GM21360 (cell line): ENCODE data around the gene ARID5B.

Source experiments
- ATAC-seq: cut with Tn5 transposase; IDR thresholded peaks from one replicate; pipeline ENCODE4 v1.9.1; 2021; ENCODE audit warnings: mild to moderate bottlenecking, moderate library complexity; ENCODE audit not compliant: unreplicated experiment

Gene ARID5B

DNA sequence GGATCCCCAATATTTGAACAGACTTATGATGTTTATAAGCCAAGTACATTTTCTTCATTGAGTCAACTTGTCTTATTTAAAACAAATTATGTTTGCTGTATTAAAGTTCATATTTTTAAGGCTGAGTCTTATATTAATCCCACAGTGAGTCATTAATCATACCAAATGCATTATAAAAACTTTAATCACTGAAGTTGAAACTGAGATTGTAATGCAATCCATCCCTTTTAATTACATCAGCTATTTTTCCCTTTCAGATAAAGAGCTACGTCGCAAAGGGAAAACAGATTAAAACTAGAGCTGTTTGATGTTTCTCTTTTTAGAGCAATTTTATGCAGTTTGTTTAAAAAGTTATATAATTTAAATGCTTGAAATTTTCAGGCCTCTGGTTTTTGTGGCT, 183.0 kb downstream of the ARID5B start:
- ATAC-seq, result no peak

DNA sequence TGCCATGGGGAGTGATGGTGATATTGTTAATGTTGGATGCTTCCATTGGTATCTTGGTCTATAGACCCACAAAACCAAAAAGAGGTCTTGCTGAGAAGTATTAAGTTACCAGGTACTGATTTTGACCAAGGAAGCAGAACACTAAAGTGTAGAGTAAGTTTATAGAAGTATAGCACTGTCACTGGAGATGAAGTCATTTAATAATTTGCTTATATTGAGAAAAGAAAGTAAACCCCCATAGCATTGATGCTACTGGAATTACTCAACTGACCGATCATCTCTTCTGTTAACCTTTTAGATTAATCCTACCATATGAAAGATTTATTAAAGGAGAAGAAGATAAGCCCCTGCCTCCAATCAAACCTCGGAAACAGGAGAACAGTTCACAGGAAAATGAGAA, 183.9 kb downstream of the ARID5B start:
- no peak for ATAC-seq

DNA sequence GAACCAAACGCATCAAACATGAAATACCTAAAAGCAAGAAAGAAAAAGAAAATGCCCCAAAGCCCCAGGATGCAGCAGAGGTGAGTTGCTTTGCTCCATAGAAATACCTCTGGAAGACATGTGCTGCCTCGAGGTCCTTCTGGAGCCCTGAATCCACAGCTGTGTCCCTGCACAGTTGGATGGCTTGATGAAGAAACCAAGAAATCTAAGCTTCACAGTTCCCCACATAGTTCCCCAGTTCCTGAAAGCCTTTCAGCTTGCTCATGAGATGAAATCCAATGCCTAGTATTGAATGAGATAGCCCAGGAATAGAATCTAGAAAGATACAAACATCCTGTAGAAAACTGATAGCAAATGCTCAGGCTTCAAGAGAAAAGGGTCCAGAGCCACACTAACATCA, 184.3 kb downstream of the ARID5B start:
- no peak for ATAC-seq

DNA sequence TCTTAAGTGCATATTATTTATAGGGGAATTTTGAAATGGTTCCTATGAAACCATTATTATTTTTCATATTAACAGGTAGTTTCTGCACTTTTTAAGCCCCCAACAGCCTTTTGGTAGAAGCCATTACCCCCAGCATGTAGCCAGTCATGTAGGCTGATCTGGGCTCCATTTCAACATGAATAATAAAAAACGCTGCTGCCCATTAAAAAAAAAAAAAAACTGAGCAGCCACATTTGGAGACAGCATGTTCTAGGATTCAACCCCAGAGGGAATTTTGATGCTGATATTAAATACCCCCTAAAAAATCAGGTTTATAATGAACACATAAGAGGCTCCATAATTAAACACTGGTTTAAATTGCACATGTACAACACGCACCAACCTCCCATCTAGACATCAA, 185.8 kb downstream of the ARID5B start:
- ATAC-seq, result no peak

DNA sequence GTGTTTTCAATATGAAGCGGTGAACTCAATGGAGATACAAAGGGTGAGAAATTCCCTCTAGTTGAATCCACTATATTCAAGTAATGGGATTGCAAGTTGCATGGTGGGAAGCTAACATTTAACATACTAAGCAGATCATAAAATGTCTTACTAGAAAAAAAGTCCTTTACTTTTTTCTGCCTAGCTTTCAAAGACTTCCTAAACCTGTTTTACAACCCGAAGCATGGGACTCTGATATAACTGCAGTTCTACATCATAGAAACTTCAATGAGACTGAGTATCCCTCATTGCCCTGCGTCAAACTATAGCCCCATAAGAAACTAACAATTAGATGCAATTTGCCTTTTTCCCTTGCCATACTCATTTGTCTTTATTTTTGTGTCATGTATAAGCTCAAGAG, 187.3 kb downstream of the ARID5B start:
- ATAC-seq, result no peak

GRCh38 chr10:62092301-62093030, 191.0 kb downstream of the ARID5B start:
- ATAC-seq, result no peak

GRCh38 chr10:62093863-62094291, 192.4 kb downstream of the ARID5B start:
- no peak for ATAC-seq

- no peak for ATAC-seq
These were observed 194.0 kb downstream of the ARID5B start for GRCh38 chr10:62095181-62096122.

DNA sequence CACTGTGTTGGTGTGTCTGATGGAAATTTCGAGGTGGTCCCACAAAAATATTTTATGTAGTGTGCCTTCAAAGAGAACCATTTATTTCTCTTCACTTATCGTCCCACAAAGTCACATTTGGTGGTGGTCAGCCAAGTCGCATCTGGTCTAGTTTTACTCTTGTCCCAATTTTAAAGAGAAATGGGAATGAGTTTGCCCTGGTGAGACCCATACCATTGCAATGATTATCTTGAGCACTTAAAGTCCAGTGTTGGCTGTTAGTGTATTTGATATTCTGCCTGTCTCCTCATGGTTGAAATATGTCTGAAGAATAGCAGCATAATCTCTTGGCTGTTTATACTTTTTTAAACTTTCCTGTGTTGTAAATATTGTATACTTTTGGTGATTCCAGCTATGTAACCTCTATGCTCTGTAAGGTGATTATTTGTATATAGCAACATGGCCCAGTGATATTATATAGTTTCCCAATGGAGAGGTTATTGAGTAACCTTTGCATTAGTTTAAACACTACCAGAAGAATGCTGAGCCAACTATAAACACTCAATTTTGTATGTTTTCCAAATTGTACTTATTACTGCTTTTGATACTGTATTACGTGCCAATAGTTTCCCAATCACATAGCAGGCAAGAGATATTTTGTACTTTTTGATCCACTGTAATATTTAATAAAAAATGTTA, 194.9 kb downstream of the ARID5B start:
- ATAC-seq, result no peak

GRCh38 chr10:62098278-62099121, 197.0 kb downstream of the ARID5B start:
- ATAC-seq, result no peak

DNA sequence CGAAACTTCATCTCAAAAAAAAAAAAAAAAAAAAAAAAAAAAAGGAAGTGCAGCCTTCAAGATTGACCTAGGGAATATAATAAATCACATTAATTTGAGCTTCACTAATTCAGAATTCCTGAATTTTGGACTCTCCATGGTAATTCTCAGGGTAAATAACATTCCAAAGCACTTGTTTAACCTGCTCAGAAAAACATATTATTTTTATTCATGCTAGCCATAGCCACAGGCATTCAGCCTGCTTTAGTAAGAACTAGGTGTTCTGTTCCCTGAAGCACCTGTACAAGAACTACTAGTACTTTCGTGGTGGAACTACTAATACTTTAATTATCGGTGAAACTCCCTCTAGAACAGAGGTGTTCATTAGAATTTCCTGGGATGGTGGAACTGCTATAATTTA, 197.8 kb downstream of the ARID5B start:
- ATAC-seq, result no peak

DNA sequence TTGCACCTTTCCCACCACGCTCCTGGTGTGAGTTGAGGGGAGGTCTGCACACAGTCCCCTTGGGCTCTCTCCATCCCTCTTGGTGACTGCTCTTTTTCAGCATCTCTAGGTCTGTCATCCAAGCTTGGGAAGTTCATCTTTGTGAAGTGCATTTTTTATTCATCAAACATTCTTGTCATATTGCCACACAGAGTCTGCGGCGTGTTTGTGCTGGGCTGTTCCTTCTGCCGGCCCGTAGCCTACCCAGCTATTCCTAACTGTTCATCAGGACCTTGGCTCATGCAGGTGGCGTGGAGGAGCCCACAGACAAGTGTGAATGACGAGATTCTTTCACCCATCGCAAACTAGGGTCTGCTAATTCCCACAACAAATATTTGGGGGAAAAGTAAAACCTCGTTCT, 202.4 kb downstream of the ARID5B start:
- ATAC-seq, result no peak

- no peak for ATAC-seq
These were observed 205.5 kb downstream of the ARID5B start for GRCh38 chr10:62106929-62107519.

DNA sequence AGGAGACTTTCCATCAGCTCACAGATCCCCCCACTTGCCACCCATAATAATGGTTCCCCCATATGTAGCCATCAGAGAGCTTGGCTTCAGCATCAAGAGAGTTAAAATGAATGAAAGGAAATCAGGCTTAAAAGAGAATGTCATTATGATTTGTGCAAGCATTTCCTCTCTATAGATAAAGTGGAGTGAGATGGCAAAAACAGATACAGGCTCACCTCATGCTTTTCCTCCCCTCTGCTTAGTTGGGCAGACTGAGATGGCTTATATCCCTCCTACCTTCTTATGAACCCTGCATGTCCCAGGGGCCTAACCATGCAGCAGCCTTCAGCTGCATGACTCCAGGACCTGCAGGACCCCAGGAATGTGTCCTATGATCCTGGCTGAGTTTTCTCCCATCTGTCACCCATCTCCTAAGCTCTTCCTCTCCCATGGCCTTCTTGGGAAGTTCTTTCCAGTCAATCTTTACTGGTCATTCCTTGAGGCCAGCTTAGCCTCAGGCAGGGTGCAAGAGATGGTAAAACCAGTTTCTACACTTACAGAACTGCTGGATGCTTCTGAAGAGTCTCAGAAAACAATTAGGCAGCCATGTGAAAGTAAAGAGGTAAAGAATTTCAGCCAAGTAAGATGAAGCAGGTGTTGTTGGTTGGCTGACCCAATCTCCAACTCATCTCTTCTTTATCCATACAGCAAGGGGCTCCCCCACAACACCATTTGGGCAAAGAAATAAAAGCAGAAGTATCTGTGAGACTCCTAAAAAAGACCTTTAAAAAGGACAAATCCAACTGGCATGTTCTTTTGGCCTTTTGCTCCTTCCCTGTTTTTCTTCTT, 207.5 kb downstream of the ARID5B start:
- ATAC-seq, result no peak

GRCh38 chr10:62109587-62110293, 208.2 kb downstream of the ARID5B start:
- ATAC-seq, result peak; percentile 70

DNA sequence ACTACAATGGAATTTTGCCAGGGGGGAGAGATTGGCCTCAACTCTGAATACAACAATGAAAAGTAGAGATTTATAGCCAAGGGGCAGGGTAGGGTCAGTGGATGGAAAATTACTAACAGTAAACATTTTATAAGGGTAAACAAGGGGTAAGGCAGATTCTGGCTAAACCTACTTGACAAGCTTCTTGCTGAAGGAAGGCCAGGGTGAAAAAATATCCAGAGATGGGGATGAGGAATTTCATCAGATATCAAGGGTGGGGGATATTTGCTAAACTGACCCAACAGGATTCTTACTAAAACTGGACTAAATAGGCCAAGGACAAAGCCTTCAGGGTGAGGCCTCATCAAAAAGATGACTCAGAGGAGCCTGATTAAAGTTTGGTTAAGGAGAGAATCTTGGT, 210.8 kb downstream of the ARID5B start:
- ATAC-seq, result no peak

DNA sequence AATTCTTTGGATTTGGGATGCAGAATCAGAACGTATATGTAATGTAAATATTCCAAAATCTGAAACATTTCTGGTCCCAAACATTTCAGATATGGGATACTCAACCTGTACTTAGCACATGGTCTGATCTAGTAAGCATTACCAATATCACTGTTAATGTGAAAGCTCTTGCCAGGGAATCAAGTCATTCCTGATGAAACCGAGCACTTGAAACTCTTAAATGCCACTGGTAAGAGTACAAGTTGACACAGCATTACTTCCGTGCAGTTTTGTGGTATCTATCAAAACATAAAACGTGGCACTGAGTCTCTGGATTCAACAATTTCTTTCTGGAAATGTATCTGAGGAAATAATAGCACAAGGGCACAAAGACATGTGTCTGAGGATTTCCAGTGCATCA, 211.5 kb downstream of the ARID5B start:
- ATAC-seq, result no peak

- ATAC-seq, result no peak
These were observed 212.2 kb downstream of the ARID5B start for GRCh38 chr10:62113680-62114079.

- no peak for ATAC-seq
These were observed 213.8 kb downstream of the ARID5B start for GRCh38 chr10:62115321-62115720.
